LNCaP clone FGC (cell line): ENCODE results near the gene CDKAL1.

Experiments
- DNase-seq: peaks from one replicate; pipeline ENCODE4 v3.0.0-alpha.2; 2011; ENCODE audit warnings: low read depth
- H3K4me3 ChIP-seq: 2 replicates; pipeline ENCODE4 v1.5.1; 2011; ENCODE audit warnings: mild to moderate bottlenecking, low read depth, low read length, control low read depth
- TF ChIP-seq, protein P1 (sequence below): IDR thresholded peaks from 2 replicates; pipeline ENCODE4 v1.5.1; 2012; ENCODE audit warnings: mild to moderate bottlenecking; ENCODE audit not compliant: control insufficient read depth, insufficient read depth; ENCODE audit errors: extremely low read depth

CDKAL1 gene

DNA sequence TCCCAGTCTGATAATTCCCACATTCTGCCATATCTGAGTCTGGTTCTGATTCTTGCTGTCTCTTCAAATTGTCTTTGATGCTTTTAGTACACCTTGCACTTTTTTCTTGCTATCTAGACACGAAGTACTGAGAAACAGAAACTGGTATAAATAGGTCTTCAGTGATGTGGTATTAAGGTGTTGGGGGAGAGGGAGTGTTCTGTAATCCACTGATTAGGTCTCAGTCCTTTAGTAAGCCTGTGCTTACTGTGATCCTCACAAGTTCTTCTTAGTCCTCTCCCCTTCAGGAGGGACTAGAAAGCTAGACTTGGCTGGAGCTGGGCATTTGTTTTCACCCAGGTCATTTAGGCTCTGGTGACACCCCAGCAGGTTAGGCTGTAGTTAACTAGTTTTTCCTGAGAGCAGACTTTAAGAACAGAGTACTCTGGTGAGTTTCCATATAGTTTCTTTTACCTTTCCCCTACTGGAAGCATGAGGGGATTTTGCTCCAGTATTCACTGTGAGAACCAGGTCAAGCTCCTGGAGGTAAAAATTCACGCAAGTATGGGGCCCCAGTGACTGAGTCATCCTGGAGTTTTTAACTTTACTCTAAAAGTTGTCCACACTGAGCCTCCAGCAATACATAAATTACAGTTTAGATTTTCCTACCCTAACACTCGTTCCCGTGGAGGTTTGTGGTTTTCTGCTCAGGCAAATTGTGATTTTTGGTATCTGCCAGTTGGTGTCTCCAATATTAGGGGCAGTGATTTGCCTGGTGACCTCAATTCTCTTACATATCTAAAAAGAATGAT lies 154.6 kb downstream of the CDKAL1 start:
- H3K4me3 ChIP-seq = no peak overlapping the region
- DNase-seq = no peak
- TF ChIP-seq, protein P1, sequence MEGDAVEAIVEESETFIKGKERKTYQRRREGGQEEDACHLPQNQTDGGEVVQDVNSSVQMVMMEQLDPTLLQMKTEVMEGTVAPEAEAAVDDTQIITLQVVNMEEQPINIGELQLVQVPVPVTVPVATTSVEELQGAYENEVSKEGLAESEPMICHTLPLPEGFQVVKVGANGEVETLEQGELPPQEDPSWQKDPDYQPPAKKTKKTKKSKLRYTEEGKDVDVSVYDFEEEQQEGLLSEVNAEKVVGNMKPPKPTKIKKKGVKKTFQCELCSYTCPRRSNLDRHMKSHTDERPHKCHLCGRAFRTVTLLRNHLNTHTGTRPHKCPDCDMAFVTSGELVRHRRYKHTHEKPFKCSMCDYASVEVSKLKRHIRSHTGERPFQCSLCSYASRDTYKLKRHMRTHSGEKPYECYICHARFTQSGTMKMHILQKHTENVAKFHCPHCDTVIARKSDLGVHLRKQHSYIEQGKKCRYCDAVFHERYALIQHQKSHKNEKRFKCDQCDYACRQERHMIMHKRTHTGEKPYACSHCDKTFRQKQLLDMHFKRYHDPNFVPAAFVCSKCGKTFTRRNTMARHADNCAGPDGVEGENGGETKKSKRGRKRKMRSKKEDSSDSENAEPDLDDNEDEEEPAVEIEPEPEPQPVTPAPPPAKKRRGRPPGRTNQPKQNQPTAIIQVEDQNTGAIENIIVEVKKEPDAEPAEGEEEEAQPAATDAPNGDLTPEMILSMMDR = no peak

DNA sequence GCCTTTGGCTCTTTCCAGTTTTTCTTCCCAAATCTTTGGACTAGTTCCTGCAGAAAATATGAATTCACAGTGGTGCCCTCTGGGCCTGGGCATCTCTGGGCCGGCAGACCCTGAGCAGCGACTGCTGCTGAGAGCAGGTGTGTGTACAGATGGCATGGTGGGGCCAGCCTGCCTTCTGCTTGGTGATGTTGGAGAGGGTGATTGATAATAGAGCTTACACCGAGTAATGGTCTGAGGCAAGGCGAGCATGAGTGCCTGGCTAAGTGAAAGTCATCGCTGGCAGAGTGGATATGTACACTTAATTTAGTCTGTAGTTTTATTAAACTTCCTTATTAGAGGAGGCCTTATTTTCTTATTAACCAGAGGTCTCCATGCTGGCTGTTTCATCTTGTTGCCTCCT lies 156.9 kb downstream of the CDKAL1 start:
- TF ChIP-seq, protein P1 = no peak
- no peak for DNase-seq
- no peak overlapping the region for H3K4me3 ChIP-seq

DNA sequence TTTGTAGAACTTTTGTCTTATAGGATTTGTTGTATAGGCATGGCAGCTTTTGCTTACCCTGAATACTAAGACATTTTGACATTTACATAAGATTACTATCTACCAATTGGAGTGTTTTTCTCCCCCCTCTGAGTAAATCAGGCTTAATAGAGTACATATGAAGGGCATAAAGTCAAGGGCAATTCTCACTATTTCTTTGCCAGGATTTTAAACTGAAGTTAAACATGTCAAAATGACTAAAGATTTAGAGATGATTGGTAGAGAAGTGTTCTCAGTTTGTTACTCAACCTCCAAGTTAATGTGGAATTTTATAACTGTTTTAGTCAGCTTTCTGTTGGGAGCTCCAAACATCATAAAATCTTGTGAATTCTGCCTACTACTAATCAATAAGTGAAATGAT lies 157.8 kb downstream of the CDKAL1 start:
- no peak for DNase-seq
- no peak overlapping the region for H3K4me3 ChIP-seq
- TF ChIP-seq, protein P1 = no peak

DNA sequence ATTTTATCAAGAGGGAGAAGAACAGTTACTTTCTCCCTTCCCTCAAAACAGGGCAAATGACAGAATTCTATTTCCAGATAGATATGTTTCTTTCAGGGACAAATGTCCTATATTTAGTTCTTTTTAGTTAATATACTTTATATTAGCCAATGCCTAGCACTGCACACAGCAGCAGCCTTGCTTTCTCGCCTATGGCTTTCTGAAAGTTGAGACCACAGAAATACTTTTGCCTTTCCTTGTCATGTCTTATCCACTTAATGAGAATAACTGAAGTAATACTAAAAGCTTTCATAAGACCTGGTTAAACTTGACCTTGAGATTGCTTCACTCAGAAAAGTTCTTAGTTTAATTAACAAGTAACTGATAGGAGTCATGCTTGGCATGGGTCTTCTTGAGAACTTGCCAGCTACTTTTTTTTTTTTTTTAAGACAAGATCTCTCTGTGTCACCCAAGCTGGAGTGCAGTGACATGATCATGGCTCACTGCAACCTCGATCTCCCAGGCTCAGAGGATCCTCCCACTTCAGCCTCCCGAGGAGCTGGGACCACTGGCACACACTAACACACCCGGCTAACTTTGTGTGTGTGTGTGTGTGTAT lies 159.3 kb downstream of the CDKAL1 start:
- no peak for DNase-seq
- H3K4me3 ChIP-seq = no peak overlapping the region
- TF ChIP-seq, protein P1 = no peak

DNA sequence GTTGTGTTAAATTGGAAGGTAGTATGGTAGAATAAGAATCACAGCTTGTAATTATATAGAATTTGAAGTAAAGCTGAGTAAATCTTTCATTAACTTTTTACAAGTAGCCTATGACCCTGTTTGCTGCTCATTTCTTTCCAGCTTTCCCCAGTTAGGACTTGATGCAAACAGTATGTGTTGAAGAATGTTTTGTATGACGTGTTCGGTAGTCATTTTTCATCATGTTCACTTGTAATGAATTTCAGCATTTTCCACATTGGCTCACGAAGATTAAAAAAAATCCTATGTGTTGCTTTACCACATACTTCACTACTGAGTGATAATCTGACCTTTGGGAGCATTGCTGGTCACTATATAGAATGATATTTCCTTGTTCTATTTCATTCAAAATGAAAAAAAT lies 162.4 kb downstream of the CDKAL1 start:
- TF ChIP-seq, protein P1 = no peak
- DNase-seq = no peak

DNA sequence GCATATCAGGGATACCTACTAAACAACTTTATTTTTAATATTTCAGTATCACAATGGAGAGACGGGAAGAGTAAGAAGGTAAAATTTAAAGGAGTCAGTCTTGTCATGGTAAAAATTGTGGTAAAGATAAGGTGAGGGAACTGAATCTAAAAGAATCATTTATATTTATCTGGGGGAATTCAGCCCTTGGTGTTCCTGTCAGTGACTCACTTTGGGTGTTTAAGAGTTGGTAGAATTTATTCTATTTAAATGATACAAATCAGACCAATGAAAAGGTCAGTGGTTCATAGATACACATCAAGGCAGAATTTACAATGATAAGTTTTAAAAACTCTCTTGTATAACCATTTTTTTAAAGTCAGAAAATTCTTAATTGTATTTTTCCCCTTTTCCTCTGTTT lies 164.4 kb downstream of the CDKAL1 start:
- no peak for DNase-seq
- H3K4me3 ChIP-seq = no peak overlapping the region
- TF ChIP-seq, protein P1 = no peak

More for the DNA sequence above, 162.4 kb downstream of the CDKAL1 start:
- no peak overlapping the region for H3K4me3 ChIP-seq
